IMR-90 (cell line): ENCODE results near the gene NEURL1. TPM values are rescaled to one million over a fixed set of nuclear protein-coding genes. Genes with fewer than 3 reads are reported as not detected.
A peak's percentile ranks its signal among the peaks of the same experiment; 100 is the strongest.

ENCODE experiments used
- ATAC-seq: fragments of 200-7000 bp; cut with Tn5 transposase; 2 replicates; pipeline ENCODE4 v1.9.1; 2020; ENCODE audit warnings: low read depth, mild to moderate bottlenecking, moderate library complexity
- BruUV-seq: library from RNA; stranded (reverse); fragments of 400-500 nt; replicated peaks from 2 replicates; lab custom pipeline; 2021; lab: Mats Ljungman, UMichigan
- CTCF ChIA-PET: fragments of 300-600 bp; formaldehyde crosslinking; extraction: SDS; loops from one replicate; lab custom pipeline; 2021; ENCODE audit warnings: antibody characterized with exemption; lab: Yijun Ruan, JAX
- POLR2A ChIA-PET: fragments of 300-600 bp; sonication (Branson Sonifier 250); formaldehyde crosslinking; loops from one replicate; lab custom pipeline; 2022; ENCODE audit warnings: antibody characterized with exemption; ENCODE audit not compliant: unreplicated experiment; lab: Charles Lee
- DNase-seq: peaks from one replicate; pipeline ENCODE4 v3.0.0; 2013
- H2AFZ ChIP-seq: replicated peaks from 2 replicates; pipeline ENCODE3; 2013; ENCODE audit warnings: low read length, mild to moderate bottlenecking; ENCODE audit not compliant: poor library complexity
- H2AK5ac ChIP-seq: 2 replicates; pipeline ENCODE4 v1.6.1; 2013; ENCODE audit warnings: low read depth, low read length, inconsistent platforms
- H2AK9ac ChIP-seq: replicated peaks from 2 replicates; pipeline ENCODE3; 2013; ENCODE audit warnings: mild to moderate bottlenecking, low read depth, low read length, moderate library complexity; ENCODE audit not compliant: poor library complexity
- H2BK120ac ChIP-seq: 2 replicates; pipeline ENCODE4 v1.6.1; 2013; ENCODE audit warnings: low read depth, low read length, inconsistent platforms
- H2BK15ac ChIP-seq: 3 replicates; pipeline ENCODE4 v1.6.1; 2013; ENCODE audit warnings: low read depth, low read length, inconsistent platforms
- H2BK20ac ChIP-seq: 2 replicates; pipeline ENCODE4 v1.6.1; 2013; ENCODE audit warnings: low read depth, mild to moderate bottlenecking, inconsistent platforms, low read length, moderate library complexity
- H2BK5ac ChIP-seq: 2 replicates; pipeline ENCODE4 v1.6.1; 2013; ENCODE audit warnings: mild to moderate bottlenecking, low read depth, low read length, inconsistent platforms; ENCODE audit not compliant: poor library complexity, severe bottlenecking
- H3K14ac ChIP-seq: replicated peaks from 2 replicates; pipeline ENCODE4 v1.6.1; 2013; ENCODE audit warnings: low read depth, low read length, inconsistent platforms
- H3K18ac ChIP-seq: 2 replicates; pipeline ENCODE4 v1.6.1; 2013; ENCODE audit warnings: low read depth, low read length, control low read depth
- H3K23ac ChIP-seq: 2 replicates; pipeline ENCODE4 v1.6.1; 2013; ENCODE audit warnings: low read depth, low read length, inconsistent platforms
- H3K27ac ChIP-seq: 2 replicates; pipeline ENCODE4 v1.5.1; 2013; ENCODE audit warnings: mild to moderate bottlenecking, control low read depth, low read length; ENCODE audit not compliant: insufficient read depth
- H3K27me3 ChIP-seq: 2 replicates; pipeline ENCODE4 v1.6.1; 2013; ENCODE audit warnings: low read length; ENCODE audit not compliant: control insufficient read depth, insufficient read depth
- H3K36me3 ChIP-seq: 2 replicates; pipeline ENCODE4 v1.6.1; 2013; ENCODE audit warnings: low read length, mixed read lengths; ENCODE audit not compliant: control insufficient read depth, insufficient read depth
- H3K4ac ChIP-seq: 2 replicates; pipeline ENCODE4 v1.6.1; 2013; ENCODE audit warnings: low read depth, low read length, inconsistent platforms
- H3K4me1 ChIP-seq: 2 replicates; pipeline ENCODE4 v1.6.1; 2013; ENCODE audit warnings: low read length, mixed read lengths; ENCODE audit not compliant: control insufficient read depth, insufficient read depth
- H3K4me2 ChIP-seq: 2 replicates; pipeline ENCODE4 v1.6.1; 2013; ENCODE audit warnings: low read depth, mild to moderate bottlenecking, control low read depth, low read length, moderate library complexity
- H3K4me3 ChIP-seq: 2 replicates; pipeline ENCODE4 v1.5.1; 2013; ENCODE audit warnings: low read depth, mild to moderate bottlenecking, control low read depth, low read length, moderate library complexity; ENCODE audit not compliant: insufficient read depth
- H3K56ac ChIP-seq: 2 replicates; pipeline ENCODE4 v1.6.1; 2013; ENCODE audit warnings: low read length, inconsistent platforms; ENCODE audit not compliant: insufficient read depth; ENCODE audit errors: extremely low read depth
- H3K79me1 ChIP-seq, 2 experiments: 2 replicates each; pipeline ENCODE4 v1.6.1; 2013; ENCODE audit warnings: low read length in 2 of 2, inconsistent platforms in 1 of 2, low read depth in 1 of 2
- H3K9ac ChIP-seq: 2 replicates; pipeline ENCODE4 v1.6.1; 2013; ENCODE audit warnings: low read depth, low read length, control low read depth
- H3K9me1 ChIP-seq: 2 replicates; pipeline ENCODE4 v1.6.1; 2013; ENCODE audit warnings: low read length, inconsistent platforms; ENCODE audit not compliant: insufficient read depth
- H3K9me3 ChIP-seq: 2 replicates; pipeline ENCODE4 v1.6.1; 2013; ENCODE audit warnings: low read length; ENCODE audit not compliant: control insufficient read depth, insufficient read depth
- H4K20me1 ChIP-seq: 2 replicates; pipeline ENCODE4 v1.6.1; 2013; ENCODE audit warnings: low read length, inconsistent platforms; ENCODE audit not compliant: insufficient read depth
- H4K5ac ChIP-seq: 2 replicates; pipeline ENCODE4 v1.6.1; 2013; ENCODE audit warnings: mild to moderate bottlenecking, low read depth, low read length, control low read depth
- H4K8ac ChIP-seq, 2 experiments: 2 replicates each; pipeline ENCODE4 v1.6.1; 2013; ENCODE audit warnings: low read depth in 2 of 2, low read length in 2 of 2, control low read depth in 1 of 2, inconsistent platforms in 1 of 2
- H4K91ac ChIP-seq: 2 replicates; pipeline ENCODE4 v1.6.1; 2013; ENCODE audit warnings: low read depth, low read length, inconsistent platforms; ENCODE audit not compliant: insufficient read depth
- MAFK ChIP-seq: IDR thresholded peaks from 2 replicates; pipeline ENCODE4 v1.6.1; 2012; ENCODE audit warnings: low read depth, low read length, improper control_type of control experiment
- MAZ ChIP-seq: IDR thresholded peaks from 2 replicates; pipeline ENCODE4 v1.6.1; 2012; ENCODE audit warnings: low read depth, mild to moderate bottlenecking, low read length, improper control_type of control experiment, moderate library complexity, borderline replicate concordance
- MXI1 ChIP-seq: IDR thresholded peaks from 2 replicates; pipeline ENCODE4 v1.6.1; 2012; ENCODE audit warnings: low read depth, mild to moderate bottlenecking, low read length, moderate library complexity, borderline replicate concordance
- RAD21 ChIP-seq: IDR thresholded peaks from 2 replicates; pipeline ENCODE4 v1.6.1; 2012; ENCODE audit warnings: low read length, improper control_type of control experiment
- RCOR1 ChIP-seq: IDR thresholded peaks from 2 replicates; pipeline ENCODE4 v1.6.1; 2012; ENCODE audit warnings: mild to moderate bottlenecking, low read length, improper control_type of control experiment; ENCODE audit not compliant: insufficient replicate concordance
- RFX5 ChIP-seq: IDR thresholded peaks from 2 replicates; pipeline ENCODE4 v1.8.0; 2012; ENCODE audit warnings: low read depth, mild to moderate bottlenecking, low read length, moderate library complexity
- WGBS, 2 experiments: methylation state at CpG; one replicate each; pipeline versions ENCODE4 v1.1.5 to v1.1.7; 2013; ENCODE audit warnings: missing lambda C conversion rate in 2 of 2; ENCODE audit not compliant: insufficient read length in 1 of 2; ENCODE audit errors: extremely low coverage in 2 of 2; 5-methylcytosine and 5-hydroxymethylcytosine counted together
- dilution Hi-C: fragments of 300-500 bp; cut with HindIII; formaldehyde crosslinking; loops from one replicate; pipeline ENCODE4 v1.14.3; 2018; ENCODE audit warnings: low sequenced_read_pairs; ENCODE audit not compliant: unreplicated experiment
- in situ Hi-C: fragments of 300-500 bp; cut with MboI; formaldehyde crosslinking; loops from 3 replicates; pipeline ENCODE4 v1.14.3; 2019; ENCODE audit warnings: low sequenced_read_pairs, inconsistent platforms, mixed read lengths
- intact Hi-C: fragments of 100-400 bp; cut with micrococcal nuclease; formaldehyde crosslinking; loops from 2 replicates; pipeline ENCODE4 v1.10.0; 2022
- polyA plus RNA-seq, 3 experiments: library from polyadenylated mRNA; depleted of rRNA; stranded (reverse); fragments of >200 nt; gene quantifications; 2 replicates each; pipeline ENCODE4 v1.2.3, GENCODE V29; 2012; ENCODE audit warnings: low replicate concordance in 1 of 3
- total RNA-seq: library from RNA; depleted of rRNA; stranded (reverse); fragments of >200 nt; gene quantifications from 2 replicates; pipeline ENCODE4 v1.2.3, GENCODE V29; 2012
- TF ChIP-seq, protein P1 (sequence below): fragments of 150-350 bp; IDR thresholded peaks from 2 replicates; pipeline ENCODE4 v1.6.1; 2017; ENCODE audit warnings: mild to moderate bottlenecking, antibody characterized with exemption, low read length, low read depth

Gene NEURL1
- total and polyA plus RNA-seq, 2 of the 4 experiments (the other 2 are of a cell fraction) = 0.36 to 0.82 TPM

DNA sequence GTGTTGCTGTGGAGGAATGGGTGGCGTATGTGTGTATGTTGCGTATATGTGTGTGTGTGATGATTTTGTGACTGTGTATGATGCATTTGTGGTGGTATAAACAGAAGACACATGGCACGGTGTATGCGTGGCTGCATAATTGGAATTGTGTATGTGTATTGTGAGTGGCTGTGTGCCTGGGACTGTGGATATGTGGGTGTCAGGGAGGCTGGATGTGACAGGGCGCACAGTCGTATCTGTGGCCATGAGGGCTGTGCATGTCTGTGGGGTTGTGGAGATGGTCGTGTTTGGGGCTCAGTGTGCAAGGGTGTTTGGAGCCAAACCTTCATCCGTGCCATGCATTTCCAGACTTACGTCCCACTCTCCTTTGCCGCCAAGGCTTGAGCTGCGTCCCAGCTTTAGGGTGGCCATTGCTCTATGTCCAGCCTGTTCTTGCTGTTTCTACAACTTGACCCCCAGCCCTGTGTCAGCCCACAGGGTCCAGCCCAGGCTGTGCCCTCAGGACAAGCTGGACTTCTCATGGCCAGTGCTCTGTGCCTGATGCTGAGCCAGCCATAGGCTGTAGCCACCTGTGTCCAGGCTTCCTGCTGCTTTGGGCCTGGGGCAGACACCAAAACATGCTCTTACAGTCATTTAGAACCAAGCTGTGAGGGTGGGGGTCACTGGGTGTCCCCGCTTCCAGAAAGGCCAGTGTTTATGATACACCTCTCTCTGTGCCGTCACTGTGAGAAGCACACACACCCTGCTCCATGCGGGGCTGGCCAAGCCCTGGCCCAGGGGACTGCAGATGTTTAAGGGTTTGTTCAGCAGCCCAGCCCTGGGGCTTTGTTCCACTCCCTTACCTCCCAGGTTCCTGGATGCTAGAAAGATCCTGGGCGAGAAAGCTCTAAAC lies 127.6 kb downstream of the NEURL1 start:
- H3K14ac ChIP-seq = no peak overlapping the region
- ChIA-PET CTCF (no interaction called here), POLR2A (no interaction called here)
- H2AFZ ChIP-seq = no peak overlapping the region
- no peak overlapping the region for H3K18ac ChIP-seq
- in situ Hi-C loops = no loop called here
- H3K23ac ChIP-seq = 0 out of 2 replicates have a peak overlapping the region, but pooled peaks have one; percentile 9
- no peak overlapping the region for H2AK9ac ChIP-seq
- 98 to 100% methylated on average over 2 to 6 of the region's 15 CpGs for WGBS, 2 experiments
- H2AK5ac ChIP-seq = no peak overlapping the region
- dilution Hi-C loops = no loop called here
- ATAC-seq = no peak
- H3K9me1 ChIP-seq = peaks cover 8% of the 10 kb centered on the region
- intact Hi-C loops = no loop called here
- peaks cover 5% of the 10 kb centered on the region for H3K4me1 ChIP-seq
- DNase-seq = no peak
- H3K36me3 ChIP-seq = peaks cover 85% of the 10 kb centered on the region
- H3K9ac ChIP-seq = no peak overlapping the region
- H2BK15ac ChIP-seq = no peak overlapping the region
- H3K27me3 ChIP-seq = no peaks in the 10 kb centered on the region
- H3K4ac ChIP-seq = no peak overlapping the region
- no TSS peak for BruUV-seq
- H2BK120ac ChIP-seq = no peak overlapping the region
- no peak overlapping the region for H2BK5ac ChIP-seq
- no peaks in the 10 kb centered on the region for H3K9me3 ChIP-seq
- H3K56ac ChIP-seq = no peak overlapping the region
- TF ChIP-seq MAFK (no peak), RFX5 (no peak), RCOR1 (no peak), RAD21 (no peak), MXI1 (no peak), MAZ (no peak)
- TF ChIP-seq, protein P1, sequence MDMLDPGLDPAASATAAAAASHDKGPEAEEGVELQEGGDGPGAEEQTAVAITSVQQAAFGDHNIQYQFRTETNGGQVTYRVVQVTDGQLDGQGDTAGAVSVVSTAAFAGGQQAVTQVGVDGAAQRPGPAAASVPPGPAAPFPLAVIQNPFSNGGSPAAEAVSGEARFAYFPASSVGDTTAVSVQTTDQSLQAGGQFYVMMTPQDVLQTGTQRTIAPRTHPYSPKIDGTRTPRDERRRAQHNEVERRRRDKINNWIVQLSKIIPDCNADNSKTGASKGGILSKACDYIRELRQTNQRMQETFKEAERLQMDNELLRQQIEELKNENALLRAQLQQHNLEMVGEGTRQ = no peak
- H3K4me3 ChIP-seq = no peak overlapping the region
- no peak overlapping the region for H3K27ac ChIP-seq
- no peak overlapping the region for H2BK20ac ChIP-seq
- no peak overlapping the region for H4K5ac ChIP-seq
- H4K8ac ChIP-seq = no peak overlapping the region
- no peak overlapping the region for H4K91ac ChIP-seq
- H3K79me1 ChIP-seq = peaks cover 11 to 34% of the 10 kb centered on the region in 2 experiments
- H3K4me2 ChIP-seq = no peak overlapping the region
- no peaks in the 10 kb centered on the region for H4K20me1 ChIP-seq
